Fibroblast of the conjunctiva (primary cell): ENCODE results near the gene SNAPC3.
"Not testable (repeated sequence)": the region's sequence is repeated elsewhere in the genome, so short reads cannot be mapped to it uniquely, and the experiment has no call there.

Experiments used
- DNase-seq: peaks from one replicate; pipeline ENCODE4 v3.0.0-alpha.2; 2010; ENCODE audit warnings: low read depth

SNAPC3 gene

GRCh38 chr9:15422372-15423230 is at the start of gene SNAPC3:
Gene SNAPC3, plus strand, starts transcription at chr9:15422876. Its CDS starts 4 bp downstream, at chr9:15422880.
- DNase-seq: peak; percentile 89

GRCh38 chr9:15373881-15374280 is 48.8 kb upstream of the SNAPC3 start:
- DNase-seq: no peak

GRCh38 chr9:15374310-15374709 is 48.4 kb upstream of the SNAPC3 start:
- no peak for DNase-seq

GRCh38 chr9:15374825-15375224 is 47.9 kb upstream of the SNAPC3 start:
- DNase-seq: no peak

- DNase-seq: no peak
Measured at GRCh38 chr9:15377625-15378540, 44.8 kb upstream of the SNAPC3 start.

- not testable (repeated sequence) for DNase-seq
Measured at GRCh38 chr9:15379317-15379716, 43.4 kb upstream of the SNAPC3 start.

GRCh38 chr9:15379888-15380287 is 42.8 kb upstream of the SNAPC3 start:
- DNase-seq: not testable (repeated sequence)

GRCh38 chr9:15381491-15381890 is 41.2 kb upstream of the SNAPC3 start:
- no peak for DNase-seq

GRCh38 chr9:15386465-15386864 is 36.2 kb upstream of the SNAPC3 start:
- DNase-seq: no peak

- DNase-seq: no peak
Measured at GRCh38 chr9:15389173-15389572, 33.5 kb upstream of the SNAPC3 start.

- DNase-seq: no peak
Measured at GRCh38 chr9:15389631-15390030, 33.0 kb upstream of the SNAPC3 start.

- DNase-seq: no peak
Measured at GRCh38 chr9:15390201-15390600, 32.5 kb upstream of the SNAPC3 start.

- no peak for DNase-seq
Measured at GRCh38 chr9:15392363-15392762, 30.3 kb upstream of the SNAPC3 start.

GRCh38 chr9:15400281-15400941 is 22.3 kb upstream of the SNAPC3 start:
- no peak for DNase-seq

- no peak for DNase-seq
Measured at GRCh38 chr9:15401266-15401665, 21.4 kb upstream of the SNAPC3 start.

GRCh38 chr9:15403155-15403554 is 19.5 kb upstream of the SNAPC3 start:
- DNase-seq: no peak

GRCh38 chr9:15404171-15404570 is 18.5 kb upstream of the SNAPC3 start:
- DNase-seq: no peak

- peak; percentile 22 for DNase-seq
Measured at GRCh38 chr9:15416880-15417279, 5.8 kb upstream of the SNAPC3 start.

GRCh38 chr9:15417626-15418025 is 5.0 kb upstream of the SNAPC3 start:
- no peak for DNase-seq

- DNase-seq: no peak
Measured at GRCh38 chr9:15420796-15421195, 1.9 kb upstream of the SNAPC3 start.

- DNase-seq: no peak
Measured at GRCh38 chr9:15421532-15421931, 1.1 kb upstream of the SNAPC3 start.

- DNase-seq: no peak
Measured at GRCh38 chr9:15421990-15422371, 695 bp upstream of the SNAPC3 start.
